Endothelial cell (in vitro differentiated cells): ENCODE measurements around the gene TSPAN9. TPM values are rescaled to one million over a fixed set of nuclear protein-coding genes. Genes with fewer than 3 reads are reported as not detected.

Experiments used
- DNase-seq: peaks from one replicate; pipeline ENCODE4 v3.0.0; 2021; ENCODE audit warnings: low spot score
- H3K27ac Mint-ChIP-seq: one replicate; pipeline ENCODE4 v1.8.0; 2021; ENCODE audit warnings: mixed read lengths, inconsistent platforms; ENCODE audit not compliant: unreplicated experiment
- H3K27me3 Mint-ChIP-seq: one replicate; pipeline ENCODE4 v1.8.0; 2021; ENCODE audit warnings: mild to moderate bottlenecking, moderate library complexity, mixed read lengths, inconsistent platforms; ENCODE audit not compliant: unreplicated experiment
- H3K36me3 Mint-ChIP-seq: one replicate; pipeline ENCODE4 v1.8.0; 2021; ENCODE audit warnings: mild to moderate bottlenecking, low read depth, mixed read lengths, inconsistent platforms; ENCODE audit not compliant: unreplicated experiment
- H3K4me1 Mint-ChIP-seq: one replicate; pipeline ENCODE4 v1.8.0; 2021; ENCODE audit warnings: mild to moderate bottlenecking, mixed read lengths, inconsistent platforms; ENCODE audit not compliant: unreplicated experiment
- H3K4me3 Mint-ChIP-seq: one replicate; pipeline ENCODE4 v1.8.0; 2021; ENCODE audit warnings: mild to moderate bottlenecking, mixed read lengths, inconsistent platforms; ENCODE audit not compliant: unreplicated experiment
- H3K9me3 Mint-ChIP-seq: one replicate; pipeline ENCODE4 v1.8.0; 2021; ENCODE audit warnings: mixed read lengths, inconsistent platforms; ENCODE audit not compliant: unreplicated experiment
- total RNA-seq: library from RNA; stranded (reverse); fragmentation: NEBNext Ultra II Directional; extraction: Animal tissue kit (Norgen Biotek cat#: 25700); gene quantifications from one replicate; pipeline ENCODE4 v1.2.1, GENCODE V29; 2021; ENCODE audit not compliant: unreplicated experiment
- TF ChIP-seq, protein P1 (sequence below): fragments of 200-600 bp; sonication (generic); IDR thresholded peaks from one replicate; pipeline ENCODE4 v1.5.0; 2021; ENCODE audit warnings: antibody characterized with exemption; ENCODE audit not compliant: unreplicated experiment

The TSPAN9 gene
- total RNA-seq, 1 donor from 2014 or later = 116 TPM

DNA sequence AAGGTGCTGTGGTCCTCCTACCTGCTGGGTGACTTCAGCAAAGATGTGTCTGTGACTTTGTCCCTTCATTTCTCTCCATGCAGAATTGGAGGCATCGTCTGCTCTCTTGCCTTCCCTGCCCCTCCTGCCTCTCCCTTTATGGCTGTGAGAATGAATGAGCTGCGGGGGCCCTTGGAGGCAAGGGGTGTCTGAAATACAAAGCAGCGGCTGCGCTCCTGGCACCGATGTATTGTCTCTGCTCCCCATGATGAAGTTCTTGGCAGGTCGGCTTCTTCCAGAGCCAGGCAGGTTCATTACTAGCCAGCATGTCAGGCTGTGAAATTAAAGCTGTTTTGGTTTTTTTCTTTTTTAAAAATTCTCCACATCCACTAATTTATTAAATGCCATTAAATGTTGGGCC is 194.5 kb downstream of the TSPAN9 start:
- H3K9me3 Mint-ChIP-seq = no peaks in the 10 kb centered on the region
- H3K36me3 Mint-ChIP-seq = peaks cover 8% of the 10 kb centered on the region
- DNase-seq = no peak
- TF ChIP-seq, protein P1, sequence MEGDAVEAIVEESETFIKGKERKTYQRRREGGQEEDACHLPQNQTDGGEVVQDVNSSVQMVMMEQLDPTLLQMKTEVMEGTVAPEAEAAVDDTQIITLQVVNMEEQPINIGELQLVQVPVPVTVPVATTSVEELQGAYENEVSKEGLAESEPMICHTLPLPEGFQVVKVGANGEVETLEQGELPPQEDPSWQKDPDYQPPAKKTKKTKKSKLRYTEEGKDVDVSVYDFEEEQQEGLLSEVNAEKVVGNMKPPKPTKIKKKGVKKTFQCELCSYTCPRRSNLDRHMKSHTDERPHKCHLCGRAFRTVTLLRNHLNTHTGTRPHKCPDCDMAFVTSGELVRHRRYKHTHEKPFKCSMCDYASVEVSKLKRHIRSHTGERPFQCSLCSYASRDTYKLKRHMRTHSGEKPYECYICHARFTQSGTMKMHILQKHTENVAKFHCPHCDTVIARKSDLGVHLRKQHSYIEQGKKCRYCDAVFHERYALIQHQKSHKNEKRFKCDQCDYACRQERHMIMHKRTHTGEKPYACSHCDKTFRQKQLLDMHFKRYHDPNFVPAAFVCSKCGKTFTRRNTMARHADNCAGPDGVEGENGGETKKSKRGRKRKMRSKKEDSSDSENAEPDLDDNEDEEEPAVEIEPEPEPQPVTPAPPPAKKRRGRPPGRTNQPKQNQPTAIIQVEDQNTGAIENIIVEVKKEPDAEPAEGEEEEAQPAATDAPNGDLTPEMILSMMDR = no peak
- H3K27ac Mint-ChIP-seq = no peak overlapping the region
- H3K4me3 Mint-ChIP-seq = no peak overlapping the region
- H3K27me3 Mint-ChIP-seq = peaks cover 9% of the 10 kb centered on the region
- peaks cover 24% of the 10 kb centered on the region for H3K4me1 Mint-ChIP-seq

DNA sequence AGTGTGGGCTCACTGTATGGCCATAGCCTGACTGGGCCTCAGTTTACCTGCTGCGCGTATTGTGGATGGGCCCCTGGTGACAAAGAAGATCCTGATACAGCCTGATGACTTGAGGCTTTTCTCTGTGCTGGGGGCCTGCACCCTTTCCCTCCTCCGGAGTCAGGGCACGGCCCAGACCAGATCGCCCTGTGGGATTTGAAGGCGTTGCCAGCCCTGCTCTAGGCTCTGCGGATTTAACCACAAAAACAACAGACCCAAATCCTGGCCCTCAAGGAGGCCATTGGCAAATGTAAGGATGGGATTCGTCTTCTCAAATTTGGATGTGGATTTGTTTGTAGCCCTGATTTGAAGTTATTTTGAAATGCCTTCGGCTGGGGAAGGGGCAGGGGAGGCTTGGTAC is 195.8 kb downstream of the TSPAN9 start:
- no peak overlapping the region for H3K4me3 Mint-ChIP-seq

DNA sequence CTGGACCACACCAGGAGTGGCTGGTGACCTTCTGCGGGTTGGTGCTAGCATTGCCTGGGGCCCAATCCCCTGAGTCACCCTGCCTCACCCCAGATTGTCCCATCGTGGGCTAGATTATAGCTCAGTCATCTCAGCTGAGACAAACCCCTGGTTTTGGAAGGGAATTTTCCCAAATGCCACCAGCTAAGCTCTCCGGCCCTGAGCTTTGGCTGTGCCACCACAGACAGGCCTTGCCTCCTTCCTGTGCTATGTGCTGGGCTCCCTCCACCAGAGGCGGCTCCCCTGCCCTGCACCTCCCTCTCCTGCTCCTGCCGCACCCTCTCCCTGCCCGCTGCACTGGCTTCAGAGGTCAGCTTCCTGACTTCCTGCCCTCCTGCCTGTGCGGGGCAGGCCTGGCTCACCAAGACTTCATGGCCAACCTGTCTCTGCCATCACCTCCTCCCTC is 196.3 kb downstream of the TSPAN9 start:
- Mint-ChIP-seq H3K4me3 (peak overlapping the region; percentile 9), H3K27ac (no peak overlapping the region), H3K27me3 (peaks cover 13% of the 10 kb centered on the region), H3K9me3 (no peaks in the 10 kb centered on the region), H3K36me3 (peaks cover 8% of the 10 kb centered on the region), H3K4me1 (peaks cover 18% of the 10 kb centered on the region)
- no peak for DNase-seq
- TF ChIP-seq, protein P1 = no peak

More for the DNA sequence above, 195.8 kb downstream of the TSPAN9 start:
- Mint-ChIP-seq H3K27ac (no peak overlapping the region), H3K4me1 (peaks cover 18% of the 10 kb centered on the region), H3K27me3 (peaks cover 12% of the 10 kb centered on the region), H3K36me3 (peaks cover 6% of the 10 kb centered on the region), H3K9me3 (no peaks in the 10 kb centered on the region)
- TF ChIP-seq, protein P1 = no peak
- DNase-seq = no peak

DNA sequence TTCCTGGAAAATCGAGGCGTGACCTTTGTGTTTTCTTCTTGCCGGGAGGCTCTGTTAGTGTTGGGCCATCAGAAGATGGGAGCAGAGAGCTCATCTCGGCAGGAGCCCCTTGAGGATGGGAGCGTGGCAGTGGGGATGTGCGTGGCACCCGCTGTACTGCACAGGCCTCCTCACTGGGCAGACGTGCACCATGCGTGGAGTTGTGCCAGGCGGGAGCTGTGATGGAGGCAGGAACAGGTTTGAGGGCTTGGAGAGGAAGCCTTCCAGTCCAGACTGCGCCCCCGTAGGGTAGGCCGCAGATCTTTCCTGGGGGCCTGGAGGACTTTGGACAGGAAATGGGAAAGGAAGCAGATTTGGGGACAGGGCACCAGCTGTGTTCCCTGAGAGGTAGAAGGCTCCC is 197.5 kb downstream of the TSPAN9 start:
- Mint-ChIP-seq H3K9me3 (no peaks in the 10 kb centered on the region), H3K4me1 (peaks cover 25% of the 10 kb centered on the region), H3K36me3 (peaks cover 21% of the 10 kb centered on the region), H3K27ac (no peak overlapping the region), H3K4me3 (no peak overlapping the region), H3K27me3 (peaks cover 17% of the 10 kb centered on the region)
- no peak for DNase-seq
- TF ChIP-seq, protein P1 = no peak

DNA sequence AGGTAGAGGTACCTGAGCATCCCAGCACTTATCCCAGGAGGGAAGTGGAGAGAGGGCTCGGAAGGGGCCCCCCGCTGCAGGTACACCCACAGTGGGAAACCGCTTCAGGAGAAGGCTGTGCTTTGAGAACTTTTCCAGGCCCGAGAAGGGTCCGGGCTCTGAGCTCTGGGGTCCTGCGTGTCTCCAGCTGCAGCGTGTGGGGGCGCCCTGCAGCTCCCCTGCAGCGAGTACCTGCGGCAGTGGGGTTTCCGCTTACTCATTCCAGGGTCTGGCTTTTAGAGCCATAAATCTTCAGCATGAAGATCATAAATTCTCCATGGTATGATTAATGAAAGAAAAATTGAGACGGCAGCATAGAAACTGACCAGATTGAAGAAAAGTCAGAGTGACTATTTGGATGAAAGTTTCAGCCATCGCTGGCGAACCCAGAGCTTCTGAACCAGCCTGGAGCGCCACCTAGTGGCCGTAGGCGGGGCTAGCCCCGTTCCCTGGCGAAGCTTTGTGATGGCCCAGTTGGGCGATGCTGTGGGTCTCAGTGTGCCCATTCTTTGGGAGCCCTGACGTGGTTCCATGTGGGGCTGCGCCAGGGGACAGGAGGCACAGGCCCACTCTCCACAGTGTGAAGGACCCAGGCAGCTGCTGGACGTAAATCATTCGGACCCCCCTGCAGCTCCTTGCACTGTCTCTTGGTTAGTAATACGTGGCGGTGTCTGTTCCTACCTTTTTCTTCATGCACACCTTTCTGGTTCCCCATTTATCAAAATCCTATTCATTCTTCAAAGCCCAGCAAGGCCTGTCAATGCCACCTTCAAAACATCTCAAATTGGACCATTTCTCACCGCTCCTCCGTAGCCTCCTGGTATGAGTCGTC is 198.2 kb downstream of the TSPAN9 start:
- H3K27ac Mint-ChIP-seq = no peak overlapping the region
- peaks cover 20% of the 10 kb centered on the region for H3K27me3 Mint-ChIP-seq
- peak overlapping the region; percentile 69 for H3K4me3 Mint-ChIP-seq
- H3K4me1 Mint-ChIP-seq = peaks cover 25% of the 10 kb centered on the region
- TF ChIP-seq, protein P1 = peak; percentile 89
- no peaks in the 10 kb centered on the region for H3K9me3 Mint-ChIP-seq
- DNase-seq = peak; percentile 84
- peaks cover 21% of the 10 kb centered on the region for H3K36me3 Mint-ChIP-seq
